KOPT-K1 (cell line): ENCODE data around the gene TRIM40.
"Not testable (repeated sequence)": the region's sequence is repeated elsewhere in the genome, so short reads cannot be mapped to it uniquely, and the experiment has no call there.

Experiments used
- H3K27ac ChIP-seq: fragments of 200-600 bp; sonication (generic); 2 replicates; pipeline ENCODE4 v1.5.1; 2016; ENCODE audit warnings: antibody characterized with exemption, mild to moderate bottlenecking, low read depth, low read length; ENCODE audit not compliant: poor library complexity, severe bottlenecking
- H3K36me3 ChIP-seq: fragments of 200-600 bp; sonication (generic); 2 replicates; pipeline ENCODE4 v1.5.1; 2017; ENCODE audit warnings: antibody characterized with exemption, mild to moderate bottlenecking, low read length, moderate library complexity; ENCODE audit not compliant: insufficient read depth
- H3K9me3 ChIP-seq: fragments of 200-600 bp; sonication (generic); 2 replicates; pipeline ENCODE4 v1.5.1; 2017; ENCODE audit warnings: antibody characterized with exemption, low read length, mild to moderate bottlenecking; ENCODE audit not compliant: insufficient read depth, poor library complexity, severe bottlenecking

Gene TRIM40

DNA sequence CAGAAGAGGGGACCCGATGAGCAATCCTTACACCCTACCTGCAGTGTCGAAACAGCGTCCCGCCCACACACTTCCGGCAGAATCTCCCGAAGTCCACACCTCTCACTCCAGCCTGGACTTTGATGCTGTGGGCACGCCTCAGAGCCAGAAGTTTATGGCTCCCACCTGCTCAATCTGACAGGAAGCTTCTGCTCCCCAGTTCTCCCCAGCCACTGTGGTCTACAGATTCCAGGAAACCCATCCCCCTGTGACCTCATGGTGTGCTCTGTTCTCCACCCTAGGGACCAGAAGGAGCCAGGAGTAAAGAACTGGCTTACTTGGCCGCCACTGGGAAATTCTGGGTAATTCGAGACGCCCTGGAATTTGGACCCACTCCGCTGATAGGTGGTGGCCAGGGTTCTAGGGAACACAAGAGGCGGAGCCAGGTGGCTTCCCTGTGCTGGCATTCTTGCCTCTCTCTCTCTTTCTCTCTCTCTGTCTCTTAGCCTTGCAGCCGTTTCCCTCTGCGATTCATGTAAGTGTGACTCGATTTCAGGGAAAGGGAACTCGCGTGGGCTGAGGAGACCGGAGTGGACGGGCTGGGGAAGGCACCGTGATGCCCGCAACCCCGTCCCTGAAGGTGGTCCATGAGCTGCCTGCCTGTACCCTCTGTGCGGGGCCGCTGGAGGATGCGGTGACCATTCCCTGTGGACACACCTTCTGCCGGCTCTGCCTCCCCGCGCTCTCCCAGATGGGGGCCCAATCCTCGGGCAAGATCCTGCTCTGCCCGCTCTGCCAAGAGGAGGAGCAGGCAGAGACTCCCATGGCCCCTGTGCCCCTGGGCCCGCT is 27.4 kb downstream of the TRIM40 start, which contains the start of gene TRIM15:
TSS of gene TRIM15 (plus strand) at position 457 of the 828 bp plus-strand sequence. CDS start at position 596, 139 bp downstream.
- Histone ChIP-seq H3K9me3 (no peaks in the 10 kb centered on the region), H3K27ac (no peak within 1 kb of the TSS), H3K36me3 (no peaks in the 10 kb centered on the region)

DNA sequence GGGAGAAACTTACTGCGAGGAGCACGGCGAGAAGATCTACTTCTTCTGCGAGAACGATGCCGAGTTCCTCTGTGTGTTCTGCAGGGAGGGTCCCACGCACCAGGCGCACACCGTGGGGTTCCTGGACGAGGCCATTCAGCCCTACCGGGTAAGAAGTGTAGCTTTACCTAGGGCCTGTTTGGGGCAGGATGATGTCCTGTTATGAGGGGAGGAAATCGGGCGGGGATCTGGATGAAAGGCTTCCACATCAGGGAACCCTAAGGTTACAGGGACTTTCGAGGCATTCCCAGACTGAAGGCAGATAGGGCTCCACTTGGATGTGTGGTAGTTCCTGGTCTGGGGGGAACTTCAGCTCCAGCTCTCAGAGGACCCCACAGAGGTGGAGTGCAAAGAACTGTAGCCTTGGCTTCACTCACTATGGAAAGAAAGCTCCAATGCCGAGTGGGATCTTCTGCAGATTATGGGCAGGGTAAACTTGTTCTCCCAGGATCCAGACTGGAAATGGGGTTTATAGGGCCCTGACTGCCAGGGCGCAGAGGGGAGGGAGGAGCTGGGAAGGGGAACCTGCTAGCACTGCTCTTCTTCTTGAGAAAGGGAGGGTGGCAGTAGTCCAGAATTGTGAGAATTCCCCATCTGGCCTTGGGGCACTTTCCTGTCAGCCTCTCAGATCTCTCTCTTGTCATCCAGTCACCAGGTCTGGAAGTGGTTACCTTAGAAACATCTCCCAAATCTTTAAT is 28.1 kb downstream of the TRIM40 start:
- H3K9me3 ChIP-seq = no peaks in the 10 kb centered on the region
- no peak overlapping the region for H3K27ac ChIP-seq

DNA sequence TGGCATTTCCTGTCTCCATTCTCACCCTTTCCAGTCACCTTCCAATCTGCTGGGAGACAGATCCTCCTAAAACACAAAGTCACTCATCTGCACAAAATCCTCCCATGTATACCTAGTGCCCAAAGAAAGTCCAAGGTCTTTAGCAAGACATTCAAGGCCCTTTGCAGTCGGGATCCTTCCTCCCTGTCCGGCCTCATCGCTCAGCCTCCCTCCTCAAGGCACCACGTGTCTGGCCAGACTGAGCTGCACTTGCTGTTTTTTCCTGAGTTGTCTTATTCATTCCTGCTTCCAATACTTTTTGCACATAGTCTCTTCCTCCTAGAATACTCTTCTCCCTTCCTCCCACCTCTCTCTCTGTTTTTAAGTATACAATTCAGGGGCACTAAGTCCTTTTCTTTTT is 28.8 kb downstream of the TRIM40 start:
- no peak overlapping the region for H3K27ac ChIP-seq
- no peaks in the 10 kb centered on the region for H3K9me3 ChIP-seq
- no peaks in the 10 kb centered on the region for H3K36me3 ChIP-seq

More for the DNA sequence above, 28.1 kb downstream of the TRIM40 start:
- H3K36me3 ChIP-seq = no peaks in the 10 kb centered on the region

DNA sequence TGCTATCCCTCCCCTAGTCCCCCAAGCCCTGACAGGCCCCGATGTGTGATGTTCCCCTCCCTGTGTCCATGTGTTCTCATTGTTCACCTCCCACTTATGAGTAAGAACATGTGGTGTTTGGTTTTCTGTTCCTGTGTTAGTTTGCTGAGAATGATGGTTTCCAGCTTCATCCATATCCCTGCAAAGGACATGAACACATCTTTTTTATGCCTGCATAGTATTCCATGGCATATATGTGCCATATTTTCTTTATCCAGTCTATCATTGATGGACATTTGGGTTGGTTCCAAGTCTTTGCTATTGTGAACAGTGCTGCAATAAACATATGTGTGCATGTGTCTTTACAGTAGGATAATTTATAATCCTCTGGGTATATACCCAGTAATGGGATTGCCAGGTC is 29.3 kb downstream of the TRIM40 start:
- H3K27ac ChIP-seq, H3K36me3 ChIP-seq, H3K9me3 ChIP-seq: not testable (repeated sequence)

DNA sequence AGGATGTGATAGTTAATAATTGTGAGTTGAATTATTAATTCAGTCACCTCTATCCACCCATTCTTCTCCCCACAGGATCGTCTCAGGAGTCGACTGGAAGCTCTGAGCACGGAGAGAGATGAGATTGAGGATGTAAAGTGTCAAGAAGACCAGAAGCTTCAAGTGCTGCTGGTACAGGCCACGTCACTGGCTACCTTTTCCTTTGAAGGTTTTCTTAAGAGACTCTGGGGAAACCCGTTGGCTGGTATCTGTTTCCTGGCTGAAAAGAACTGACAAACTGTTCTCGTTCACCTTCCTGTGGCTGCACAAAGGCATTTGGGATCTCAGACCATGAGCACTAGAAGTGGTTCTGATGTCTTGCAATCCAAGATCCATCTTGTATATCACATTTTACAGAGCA is 31.2 kb downstream of the TRIM40 start:
- Histone ChIP-seq H3K36me3 (no peaks in the 10 kb centered on the region), H3K9me3 (no peaks in the 10 kb centered on the region), H3K27ac (no peak overlapping the region)

DNA sequence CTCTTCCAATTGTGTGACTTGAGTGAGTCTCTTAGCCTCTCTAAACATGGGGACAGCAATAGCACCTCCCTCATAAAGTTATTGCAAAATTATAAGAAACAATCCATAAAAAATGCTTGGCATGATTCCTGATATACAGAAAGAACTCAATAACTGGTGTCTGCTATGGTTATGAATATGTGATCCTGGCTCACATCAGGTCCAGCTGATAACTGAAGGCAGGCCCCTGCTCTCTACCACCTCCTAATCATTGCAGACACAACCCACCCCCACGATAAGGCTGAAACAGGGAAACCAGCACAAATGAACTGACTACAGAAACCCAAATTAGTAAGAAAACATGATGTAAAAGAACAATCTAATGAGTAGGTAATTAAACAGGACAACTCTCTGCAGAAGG is 32.8 kb downstream of the TRIM40 start:
- Histone ChIP-seq H3K9me3 (no peaks in the 10 kb centered on the region), H3K27ac (no peak overlapping the region), H3K36me3 (no peaks in the 10 kb centered on the region)

DNA sequence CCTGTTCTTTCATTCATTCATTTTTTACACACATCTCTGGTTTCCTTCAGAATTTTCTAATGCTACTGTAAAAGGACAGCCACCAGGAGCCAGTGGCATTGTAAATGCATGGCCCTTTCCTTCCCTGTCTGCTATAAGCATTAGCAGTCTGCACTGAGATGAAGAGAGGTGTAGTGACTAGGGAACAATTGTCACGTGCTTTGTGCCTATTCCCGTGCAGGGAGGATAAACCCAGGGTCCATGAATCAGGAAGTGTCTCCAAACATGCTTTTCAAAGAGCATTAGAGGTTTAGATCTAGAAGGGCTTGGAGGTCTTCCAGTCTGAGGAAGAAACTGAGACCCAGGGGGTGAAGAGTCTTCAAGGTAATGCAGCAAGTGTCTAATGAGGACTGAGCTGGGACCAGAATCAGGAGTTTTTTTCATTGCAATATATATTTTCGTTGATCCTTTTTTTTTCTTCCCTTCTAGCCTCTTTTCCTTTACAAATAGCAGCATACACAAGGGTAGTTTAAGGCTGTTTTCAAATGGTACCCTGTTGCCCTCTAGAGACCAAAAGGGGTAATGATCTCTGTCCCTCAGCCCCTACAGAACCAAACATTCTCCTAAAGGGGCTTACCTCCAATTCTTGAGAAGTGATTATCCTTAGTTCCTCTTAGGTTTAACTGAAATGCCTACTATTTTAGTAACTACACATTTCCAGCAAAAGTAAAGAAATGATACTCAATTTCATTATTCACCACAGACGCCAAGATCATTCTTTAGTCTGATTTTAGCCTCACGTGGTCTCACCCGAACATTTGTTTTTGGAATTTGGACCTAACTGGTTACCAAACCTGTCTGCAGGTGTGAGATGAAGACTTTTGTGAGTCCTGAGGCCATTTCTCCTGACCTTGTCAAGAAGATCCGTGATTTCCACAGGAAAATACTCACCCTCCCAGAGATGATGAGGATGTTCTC is 34.0 kb downstream of the TRIM40 start:
- H3K27ac ChIP-seq = no peak overlapping the region
- H3K9me3 ChIP-seq = no peaks in the 10 kb centered on the region
- no peaks in the 10 kb centered on the region for H3K36me3 ChIP-seq

DNA sequence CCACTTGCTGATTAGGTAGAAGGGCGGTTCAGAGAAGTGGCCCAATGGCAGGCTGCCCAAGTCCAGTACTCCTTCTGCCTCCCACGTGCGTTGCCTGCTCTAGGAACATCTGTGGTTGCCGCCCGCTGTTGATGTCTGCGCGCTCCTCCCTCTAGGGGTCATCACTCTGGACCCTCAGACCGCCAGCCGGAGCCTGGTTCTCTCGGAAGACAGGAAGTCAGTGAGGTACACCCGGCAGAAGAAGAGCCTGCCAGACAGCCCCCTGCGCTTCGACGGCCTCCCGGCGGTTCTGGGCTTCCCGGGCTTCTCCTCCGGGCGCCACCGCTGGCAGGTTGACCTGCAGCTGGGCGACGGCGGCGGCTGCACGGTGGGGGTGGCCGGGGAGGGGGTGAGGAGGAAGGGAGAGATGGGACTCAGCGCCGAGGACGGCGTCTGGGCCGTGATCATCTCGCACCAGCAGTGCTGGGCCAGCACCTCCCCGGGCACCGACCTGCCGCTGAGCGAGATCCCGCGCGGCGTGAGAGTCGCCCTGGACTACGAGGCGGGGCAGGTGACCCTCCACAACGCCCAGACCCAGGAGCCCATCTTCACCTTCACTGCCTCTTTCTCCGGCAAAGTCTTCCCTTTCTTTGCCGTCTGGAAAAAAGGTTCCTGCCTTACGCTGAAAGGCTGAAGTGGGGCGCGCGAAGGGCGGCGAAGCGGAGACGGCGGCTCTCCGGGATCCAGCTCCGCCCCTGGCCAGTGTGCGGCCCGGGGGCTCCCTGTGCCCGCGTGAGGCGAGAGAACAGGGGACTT is 35.9 kb downstream of the TRIM40 start:
- H3K36me3 ChIP-seq = no peaks in the 10 kb centered on the region
- no peak overlapping the region for H3K27ac ChIP-seq
- no peaks in the 10 kb centered on the region for H3K9me3 ChIP-seq

DNA sequence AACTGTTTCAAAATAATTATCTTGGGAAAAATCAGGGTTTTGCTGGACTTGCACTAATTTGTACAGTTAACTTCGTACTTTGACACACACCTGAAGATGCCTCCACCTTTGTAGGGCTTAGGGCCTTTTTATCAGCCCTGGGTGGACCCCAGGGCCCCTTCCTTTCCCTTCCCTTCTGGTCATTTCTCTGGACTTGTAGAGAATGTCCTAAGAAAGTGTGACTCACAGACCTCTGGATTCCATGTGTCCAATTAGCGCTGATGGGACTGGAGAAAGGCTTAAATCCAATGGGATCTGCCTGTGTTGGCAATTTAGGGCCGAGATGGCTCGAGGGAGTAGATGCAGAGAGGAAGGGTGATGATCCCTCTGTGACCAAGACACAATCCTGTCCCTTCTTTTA is 36.7 kb downstream of the TRIM40 start:
- Histone ChIP-seq H3K27ac (no peak overlapping the region), H3K36me3 (no peaks in the 10 kb centered on the region), H3K9me3 (no peaks in the 10 kb centered on the region)

DNA sequence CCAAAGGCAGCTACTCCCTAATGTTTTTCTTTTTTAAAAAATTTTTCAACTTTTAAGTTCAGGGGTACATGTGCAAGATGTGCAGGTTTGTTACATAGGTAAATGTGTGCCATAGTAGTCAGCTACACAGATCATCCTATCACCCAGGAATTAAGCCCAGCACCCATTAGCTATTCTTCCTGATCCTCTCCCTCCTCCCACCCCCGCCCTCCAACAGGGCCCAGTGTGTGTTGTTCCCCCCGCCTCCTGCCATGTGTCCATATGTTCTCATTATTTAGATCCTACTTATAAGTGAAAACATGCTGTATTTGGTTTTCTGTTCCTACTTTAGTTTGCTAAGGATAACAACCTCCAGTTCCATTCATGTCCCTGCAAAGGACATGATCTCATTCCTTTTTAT is 39.8 kb downstream of the TRIM40 start:
- Histone ChIP-seq H3K27ac (no peak overlapping the region), H3K36me3 (no peaks in the 10 kb centered on the region), H3K9me3 (peaks cover 15% of the 10 kb centered on the region)

DNA sequence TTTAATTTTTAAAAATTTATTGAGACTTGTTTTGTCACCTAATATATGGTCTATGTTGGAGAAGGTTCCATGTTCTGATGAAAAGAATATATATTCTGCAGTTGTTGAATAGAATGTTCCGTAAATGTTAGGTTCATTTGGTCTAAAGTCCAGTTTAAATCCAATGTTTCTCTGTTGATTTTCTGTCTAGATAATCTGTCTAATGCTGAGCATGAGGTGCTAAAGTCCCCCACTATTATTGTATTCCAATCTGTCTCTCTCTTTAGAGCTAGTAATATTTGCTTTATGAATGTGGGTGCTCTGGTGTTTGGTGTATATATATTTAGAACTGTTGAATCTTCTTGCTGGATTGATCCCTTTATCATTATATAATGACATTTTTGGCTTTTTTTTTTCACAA is 42.9 kb downstream of the TRIM40 start:
- Histone ChIP-seq H3K27ac (no peak overlapping the region), H3K36me3 (no peaks in the 10 kb centered on the region)

DNA sequence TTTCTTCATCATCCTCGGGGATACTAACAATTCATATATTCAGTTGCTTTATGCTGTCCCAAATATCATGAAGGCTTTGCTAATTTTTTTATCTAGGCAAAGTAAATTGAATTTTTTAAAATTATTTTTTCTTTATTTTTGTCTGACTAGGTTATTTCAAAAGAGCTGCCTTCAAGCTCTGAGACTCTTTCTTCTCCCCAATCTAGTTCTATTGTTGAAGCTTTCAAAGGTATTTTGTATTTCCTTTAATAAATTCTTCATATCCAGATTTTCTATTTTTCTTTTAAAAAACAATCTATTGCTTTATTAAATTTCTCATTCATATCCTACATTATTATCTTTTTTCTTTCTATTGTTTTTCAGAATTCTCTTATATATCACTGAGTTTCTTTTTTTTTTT is 44.2 kb downstream of the TRIM40 start:
- H3K36me3 ChIP-seq = peaks cover 10% of the 10 kb centered on the region; the same call in 1 of the 2 replicates

More for the DNA sequence above, 42.9 kb downstream of the TRIM40 start:
- peaks cover 22% of the 10 kb centered on the region for H3K9me3 ChIP-seq

DNA sequence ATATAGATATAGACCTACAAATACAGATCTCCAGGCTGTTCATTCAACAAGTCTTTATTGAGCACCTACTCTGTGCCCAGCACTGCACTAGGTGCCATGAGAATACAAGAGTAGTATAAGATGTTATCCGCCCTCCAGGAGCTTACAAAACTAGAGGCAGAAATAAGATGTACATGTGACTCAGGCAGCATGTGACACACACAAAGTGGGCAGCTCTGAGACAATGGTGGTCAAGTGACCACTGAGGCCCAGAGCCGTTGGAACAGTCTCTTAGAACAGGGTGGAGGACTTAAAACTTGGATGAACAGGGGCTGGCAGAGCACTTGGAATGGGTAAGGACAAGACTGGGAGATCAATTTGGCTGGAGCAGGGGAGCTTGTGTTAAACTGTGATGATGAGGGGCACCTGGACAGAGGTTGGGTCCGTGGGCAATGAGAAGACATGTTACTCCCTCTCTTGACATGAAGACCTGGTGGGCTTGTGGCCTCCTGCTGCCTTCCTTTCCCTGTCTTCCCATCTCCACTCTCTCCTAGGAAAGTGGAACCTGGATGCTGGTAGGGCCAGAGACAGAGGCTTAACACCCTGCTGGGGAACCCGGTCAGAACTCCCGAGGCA is 48.6 kb downstream of the TRIM40 start:
- H3K36me3 ChIP-seq = peaks cover 50% of the 10 kb centered on the region
- no peak overlapping the region for H3K27ac ChIP-seq
- peaks cover 15% of the 10 kb centered on the region for H3K9me3 ChIP-seq

More for the DNA sequence above, 44.2 kb downstream of the TRIM40 start:
- no peak overlapping the region for H3K27ac ChIP-seq
- H3K9me3 ChIP-seq = peaks cover 22% of the 10 kb centered on the region
